ENCODE results near the gene COASY. TPM values are rescaled to one million over a fixed set of nuclear protein-coding genes. Genes with fewer than 3 reads are reported as not detected.

The COASY gene
- total RNA-seq, 1 experiment from 2014 or later: 131 TPM

GRCh38 chr17:42612013-42612412 is 50.1 kb downstream of the COASY start:
- no peak overlapping the region for H3K4me3 Mint-ChIP-seq
- no peak for ATAC-seq

GRCh38 chr17:42613699-42614295 is 51.8 kb downstream of the COASY start:
- Mint-ChIP-seq H3K9me3 (no peaks in the 10 kb centered on the region), H3K27me3 (ENCODE audit: low read depth) (no peaks in the 10 kb centered on the region), H3K4me1 (peaks cover 13% of the 10 kb centered on the region), H3K36me3 (peaks cover 47% of the 10 kb centered on the region), H3K4me3 (no peak overlapping the region), H3K27ac (no peak overlapping the region)
- POLR2A ChIA-PET: no interaction called here
- CTCF ChIA-PET: interaction anchor here (1.2 kb wide), 1 partner anchor 35 kb away, joined by 3 read pairs; no protein-coding TSS in a partner anchor
- DNase-seq (ENCODE audit: low spot score): no peak
- ATAC-seq: no peak
- TF ChIP-seq ZNF416 (CRISPR knock-in tag; IDR thresholded peaks at IDR 0.05) (no peak), FOXP4 (CRISPR knock-in tag; IDR thresholded peaks at IDR 0.05) (no peak), ZNF512 (CRISPR knock-in tag; IDR thresholded peaks at IDR 0.05; ENCODE audit: borderline replicate concordance) (no peak), CREB1 (CRISPR knock-in tag; IDR thresholded peaks at IDR 0.05) (no peak), IRF2 (CRISPR knock-in tag; IDR thresholded peaks at IDR 0.05; ENCODE audit: borderline replicate concordance, low read depth) (no peak), NFE2L1 (CRISPR knock-in tag; IDR thresholded peaks at IDR 0.05) (no peak), ZNF317 (CRISPR knock-in tag; IDR thresholded peaks at IDR 0.05; ENCODE audit: borderline replicate concordance, low read depth) (no peak)

More at GRCh38 chr17:42612013-42612412, 50.1 kb downstream of the COASY start:
- TF ChIP-seq ZNF232 (CRISPR knock-in tag; IDR thresholded peaks at IDR 0.05) (no peak), RORB (CRISPR knock-in tag; IDR thresholded peaks at IDR 0.05) (no peak), JAZF1 (CRISPR knock-in tag; IDR thresholded peaks at IDR 0.05) (no peak), FOXJ3 (CRISPR knock-in tag; IDR thresholded peaks at IDR 0.05; ENCODE audit: borderline replicate concordance) (no peak), ZNF396 (CRISPR knock-in tag; IDR thresholded peaks at IDR 0.05; ENCODE audit: borderline replicate concordance) (no peak), ATF3 (CRISPR knock-in tag; conservative IDR thresholded peaks at IDR 0.05) (no peak), ZNF281 (CRISPR knock-in tag; IDR thresholded peaks at IDR 0.05) (no peak), MLX (CRISPR knock-in tag; IDR thresholded peaks at IDR 0.05) (no peak), ARID4B (CRISPR knock-in tag; IDR thresholded peaks at IDR 0.05; ENCODE audit: borderline replicate concordance) (no peak), KAT7 (CRISPR knock-in tag; IDR thresholded peaks at IDR 0.05; ENCODE audit: borderline replicate concordance) (no peak)
- Mint-ChIP-seq H3K27me3 (ENCODE audit: low read depth) (no peaks in the 10 kb centered on the region), H3K4me1 (peaks cover 14% of the 10 kb centered on the region), H3K36me3 (peaks cover 47% of the 10 kb centered on the region), H3K27ac (no peak overlapping the region), H3K9me3 (no peaks in the 10 kb centered on the region)
- ChIA-PET POLR2A (no interaction called here), CTCF (interaction anchor here (0.6 kb wide), 1 partner anchor 182 kb away, joined by 4 read pairs; no protein-coding TSS in a partner anchor)
- DNase-seq (ENCODE audit: low spot score): no peak

Data from WTC11 (cell line).